Astrocyte (in vitro differentiated cells and primary cell): Measurements from ENCODE around the gene AOAH.

Experiments
- EZH2 ChIP-seq: IDR thresholded peaks from 2 replicates; pipeline ENCODE4 v1.6.1; 2012; ENCODE audit warnings: mild to moderate bottlenecking, low read length, inconsistent platforms; ENCODE audit not compliant: insufficient read depth
- TF ChIP-seq, protein P1 (sequence below): IDR thresholded peaks from 2 replicates; pipeline ENCODE4 v1.5.1; 2011; ENCODE audit warnings: low read depth, mild to moderate bottlenecking, inconsistent platforms, low read length, moderate library complexity; ENCODE audit not compliant: insufficient read depth

- TF ChIP-seq, protein P1, sequence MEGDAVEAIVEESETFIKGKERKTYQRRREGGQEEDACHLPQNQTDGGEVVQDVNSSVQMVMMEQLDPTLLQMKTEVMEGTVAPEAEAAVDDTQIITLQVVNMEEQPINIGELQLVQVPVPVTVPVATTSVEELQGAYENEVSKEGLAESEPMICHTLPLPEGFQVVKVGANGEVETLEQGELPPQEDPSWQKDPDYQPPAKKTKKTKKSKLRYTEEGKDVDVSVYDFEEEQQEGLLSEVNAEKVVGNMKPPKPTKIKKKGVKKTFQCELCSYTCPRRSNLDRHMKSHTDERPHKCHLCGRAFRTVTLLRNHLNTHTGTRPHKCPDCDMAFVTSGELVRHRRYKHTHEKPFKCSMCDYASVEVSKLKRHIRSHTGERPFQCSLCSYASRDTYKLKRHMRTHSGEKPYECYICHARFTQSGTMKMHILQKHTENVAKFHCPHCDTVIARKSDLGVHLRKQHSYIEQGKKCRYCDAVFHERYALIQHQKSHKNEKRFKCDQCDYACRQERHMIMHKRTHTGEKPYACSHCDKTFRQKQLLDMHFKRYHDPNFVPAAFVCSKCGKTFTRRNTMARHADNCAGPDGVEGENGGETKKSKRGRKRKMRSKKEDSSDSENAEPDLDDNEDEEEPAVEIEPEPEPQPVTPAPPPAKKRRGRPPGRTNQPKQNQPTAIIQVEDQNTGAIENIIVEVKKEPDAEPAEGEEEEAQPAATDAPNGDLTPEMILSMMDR, result no peak
- no peak for TF ChIP-seq EZH2
Observed at GRCh38 chr7:36594445-36594844, 129.8 kb downstream of the AOAH start.
